Panc1 (cell line): ENCODE data around the gene ABO. TPM values are rescaled to one million over a fixed set of nuclear protein-coding genes. Genes with fewer than 3 reads are reported as not detected.
"Not testable (repeated sequence)": the region's sequence is repeated elsewhere in the genome, so short reads cannot be mapped to it uniquely, and the experiment has no call there.

Experiments used
- ATAC-seq: fragments of 200-7000 bp; cut with Tn5 transposase; 2 replicates; pipeline ENCODE4 v1.9.1; 2020; ENCODE audit warnings: mild to moderate bottlenecking, moderate library complexity
- BruUV-seq: library from RNA; stranded (reverse); fragments of 400-500 nt; replicated peaks from 2 replicates; lab custom pipeline; 2021; lab: Mats Ljungman, UMichigan
- CTCF ChIA-PET: fragments of 300-600 bp; sonication (Branson Sonifier 250); formaldehyde crosslinking; loops from one replicate; lab custom pipeline; 2022; ENCODE audit warnings: antibody characterized with exemption; lab: Charles Lee
- POLR2A ChIA-PET: fragments of 300-600 bp; sonication (Branson Sonifier 250); formaldehyde crosslinking; loops from one replicate; lab custom pipeline; 2022; ENCODE audit warnings: antibody characterized with exemption; lab: Charles Lee
- DNase-seq: peaks from one replicate; pipeline ENCODE4 v3.0.0-alpha.2; 2010; ENCODE audit warnings: low read depth, low spot score
- H3K27ac ChIP-seq: 2 replicates; pipeline ENCODE4 v1.5.1; 2011; ENCODE audit warnings: mild to moderate bottlenecking, low read length, inconsistent platforms
- H3K27me3 ChIP-seq: fragments of 200-500 bp; sonication (Bioruptor generic); 2 replicates; pipeline ENCODE4 v1.6.0; 2014; ENCODE audit warnings: low read length, inconsistent platforms; ENCODE audit not compliant: control insufficient read depth, insufficient read depth
- H3K36me3 ChIP-seq: fragments of 200-500 bp; sonication (Bioruptor generic); 2 replicates; pipeline ENCODE4 v1.5.1; 2014; ENCODE audit warnings: inconsistent platforms, mild to moderate bottlenecking, low read length, moderate library complexity; ENCODE audit not compliant: control insufficient read depth, insufficient read depth
- H3K4me1 ChIP-seq: 2 replicates; pipeline ENCODE4 v1.5.1; 2011; ENCODE audit warnings: inconsistent platforms, mild to moderate bottlenecking, low read length, moderate library complexity; ENCODE audit not compliant: control insufficient read depth, insufficient read depth
- H3K4me3 ChIP-seq, 2 experiments: 2 replicates each; pipeline ENCODE4 v1.5.1; 2011 to 2012; ENCODE audit warnings: low read depth in 2 of 2, low read length in 2 of 2, mild to moderate bottlenecking in 2 of 2, inconsistent platforms in 1 of 2, moderate library complexity in 1 of 2
- H3K9me3 ChIP-seq: fragments of 200-500 bp; sonication (Bioruptor generic); 2 replicates; pipeline ENCODE4 v1.5.1; 2014; ENCODE audit warnings: low read depth, mild to moderate bottlenecking, inconsistent platforms, low read length, moderate library complexity; ENCODE audit not compliant: control insufficient read depth, insufficient read depth
- POLR2AphosphoS5 ChIP-seq: IDR thresholded peaks from 2 replicates; pipeline ENCODE4 v1.6.1; 2012; ENCODE audit warnings: mild to moderate bottlenecking, low read depth, low read length, moderate library complexity
- REST ChIP-seq, 2 experiments: IDR thresholded peaks; 2 replicates each; pipeline ENCODE4 v1.6.1; 2011 to 2012; ENCODE audit warnings: low read depth in 2 of 2, control low read depth in 1 of 2, low read length in 1 of 2, mild to moderate bottlenecking in 1 of 2, moderate library complexity in 1 of 2; ENCODE audit not compliant: insufficient read depth in 1 of 2
- SIN3A ChIP-seq: IDR thresholded peaks from 2 replicates; pipeline ENCODE4 v1.6.1; 2012; ENCODE audit warnings: low read depth, mild to moderate bottlenecking, low read length, moderate library complexity, borderline replicate concordance; ENCODE audit not compliant: insufficient read depth
- TCF7L2 ChIP-seq: IDR thresholded peaks from 2 replicates; pipeline ENCODE4 v1.6.1; 2011; ENCODE audit warnings: mild to moderate bottlenecking, low read depth, low read length, inconsistent platforms
- in situ Hi-C: cut with HindIII; loops from 2 replicates; pipeline ENCODE4 v1.10.0; 2016; ENCODE audit warnings: low sequenced_read_pairs, low pct_unique_long_range_greater_than_20kb
- intact Hi-C: fragments of 100-400 bp; cut with micrococcal nuclease; formaldehyde crosslinking; loops from one replicate; pipeline ENCODE4 v1.10.0; 2022; ENCODE audit not compliant: unreplicated experiment
- total RNA-seq: library from RNA; stranded (reverse); gene quantifications from one replicate; pipeline ENCODE4 v1.2.1, GENCODE V29; 2021; ENCODE audit not compliant: unreplicated experiment
- TF ChIP-seq, protein P1 (sequence below): fragments of 450-650 bp; IDR thresholded peaks from 2 replicates; pipeline ENCODE4 v1.5.1; 2017; ENCODE audit warnings: mild to moderate bottlenecking

ABO gene
- total RNA-seq, 1 experiment from 2014 or later, result 0.10 TPM

DNA sequence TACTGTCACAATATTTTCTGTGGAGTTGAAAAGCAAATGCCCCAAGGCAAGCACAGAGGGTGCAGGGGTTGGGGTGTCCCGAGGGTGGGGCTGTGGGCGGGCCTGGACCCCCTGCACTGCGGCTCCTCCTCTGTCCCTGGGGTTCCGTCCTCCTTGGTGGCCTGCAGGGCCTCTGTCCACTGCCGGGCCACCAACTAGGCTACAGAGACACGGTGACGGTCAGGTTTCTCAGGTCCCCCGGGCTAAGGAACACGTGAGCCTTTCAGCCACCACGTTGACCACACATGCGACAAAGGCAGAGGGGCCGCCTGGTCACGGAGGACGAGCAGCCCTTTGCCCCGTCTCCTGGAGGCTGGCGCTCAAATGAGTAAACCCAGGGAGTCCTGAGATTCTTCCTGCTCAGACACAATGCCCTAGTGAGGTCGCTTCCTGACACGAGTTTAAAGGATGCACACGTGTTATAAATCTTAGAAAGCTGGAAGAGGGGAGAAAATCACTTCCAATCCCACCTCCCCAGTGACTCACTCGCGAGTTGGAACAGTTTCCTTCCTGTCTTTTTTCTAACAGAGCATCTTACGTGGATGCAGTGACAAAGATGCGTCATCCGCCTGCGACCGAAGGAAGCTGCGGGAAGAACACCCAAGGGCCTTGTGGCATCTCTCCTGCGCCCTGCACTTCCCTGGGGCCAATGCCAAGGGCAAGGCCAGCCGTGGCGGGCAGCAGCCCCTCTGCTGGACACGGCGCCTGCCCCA, 41.1 kb downstream of the ABO start:
- BruUV-seq, result no TSS peak
- no peaks in the 10 kb centered on the region for H3K27me3 ChIP-seq
- no peaks in the 10 kb centered on the region for H3K36me3 ChIP-seq
- H3K9me3 ChIP-seq, result no peaks in the 10 kb centered on the region
- H3K4me1 ChIP-seq, result no peaks in the 10 kb centered on the region
- in situ Hi-C loops (no loop called here), intact Hi-C loops (no loop called here)
- DNase-seq (no peak), ATAC-seq (no peak)
- H3K27ac ChIP-seq, result no peak overlapping the region
- ChIA-PET CTCF (no interaction called here), POLR2A (no interaction called here)
- TF ChIP-seq REST (IDR thresholded peaks at IDR 0.05; ENCODE audit: insufficient read depth in 1 of 2, low read depth in 2 of 2, low read length in 1 of 2) (no peak), POLR2AphosphoS5 (no peak), TCF7L2 (no peak), SIN3A (no peak)
- TF ChIP-seq, protein P1, sequence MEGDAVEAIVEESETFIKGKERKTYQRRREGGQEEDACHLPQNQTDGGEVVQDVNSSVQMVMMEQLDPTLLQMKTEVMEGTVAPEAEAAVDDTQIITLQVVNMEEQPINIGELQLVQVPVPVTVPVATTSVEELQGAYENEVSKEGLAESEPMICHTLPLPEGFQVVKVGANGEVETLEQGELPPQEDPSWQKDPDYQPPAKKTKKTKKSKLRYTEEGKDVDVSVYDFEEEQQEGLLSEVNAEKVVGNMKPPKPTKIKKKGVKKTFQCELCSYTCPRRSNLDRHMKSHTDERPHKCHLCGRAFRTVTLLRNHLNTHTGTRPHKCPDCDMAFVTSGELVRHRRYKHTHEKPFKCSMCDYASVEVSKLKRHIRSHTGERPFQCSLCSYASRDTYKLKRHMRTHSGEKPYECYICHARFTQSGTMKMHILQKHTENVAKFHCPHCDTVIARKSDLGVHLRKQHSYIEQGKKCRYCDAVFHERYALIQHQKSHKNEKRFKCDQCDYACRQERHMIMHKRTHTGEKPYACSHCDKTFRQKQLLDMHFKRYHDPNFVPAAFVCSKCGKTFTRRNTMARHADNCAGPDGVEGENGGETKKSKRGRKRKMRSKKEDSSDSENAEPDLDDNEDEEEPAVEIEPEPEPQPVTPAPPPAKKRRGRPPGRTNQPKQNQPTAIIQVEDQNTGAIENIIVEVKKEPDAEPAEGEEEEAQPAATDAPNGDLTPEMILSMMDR, result no peak
- no peak overlapping the region for H3K4me3 ChIP-seq

DNA sequence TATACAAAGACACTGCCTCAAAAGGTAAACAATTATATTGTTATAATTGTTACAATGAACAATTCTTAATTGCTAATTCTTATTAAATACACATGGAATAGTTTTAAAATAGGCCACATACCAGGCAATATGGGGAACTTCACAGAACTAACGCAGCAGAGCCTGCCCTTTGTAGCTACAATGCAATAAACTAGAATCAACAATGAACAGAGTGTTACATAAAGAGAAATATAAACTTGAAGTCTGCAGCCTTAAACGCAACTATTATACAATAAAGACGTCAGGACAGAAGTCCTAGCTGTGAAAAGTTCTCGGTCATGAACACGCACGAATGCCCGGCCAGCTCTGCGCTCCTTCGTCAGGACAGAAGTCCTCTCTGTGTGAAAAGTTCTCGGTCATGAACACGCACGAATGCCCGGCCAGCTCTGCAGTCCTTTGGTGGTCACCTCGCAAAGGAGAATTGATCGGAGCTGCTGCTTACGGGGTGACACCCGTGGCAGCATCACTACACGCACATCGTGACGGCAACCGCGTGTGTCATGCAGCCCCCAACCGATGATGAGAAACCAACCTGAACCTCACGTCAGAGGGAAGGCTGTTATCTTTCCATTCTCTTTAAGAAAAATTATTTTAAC, 43.0 kb downstream of the ABO start:
- H3K27me3 ChIP-seq, H3K4me1 ChIP-seq, CTCF ChIA-PET, H3K9me3 ChIP-seq, ATAC-seq, DNase-seq, in situ Hi-C loops, BruUV-seq, intact Hi-C loops, H3K36me3 ChIP-seq, POLR2A ChIA-PET, H3K27ac ChIP-seq, H3K4me3 ChIP-seq: not testable (repeated sequence)

DNA sequence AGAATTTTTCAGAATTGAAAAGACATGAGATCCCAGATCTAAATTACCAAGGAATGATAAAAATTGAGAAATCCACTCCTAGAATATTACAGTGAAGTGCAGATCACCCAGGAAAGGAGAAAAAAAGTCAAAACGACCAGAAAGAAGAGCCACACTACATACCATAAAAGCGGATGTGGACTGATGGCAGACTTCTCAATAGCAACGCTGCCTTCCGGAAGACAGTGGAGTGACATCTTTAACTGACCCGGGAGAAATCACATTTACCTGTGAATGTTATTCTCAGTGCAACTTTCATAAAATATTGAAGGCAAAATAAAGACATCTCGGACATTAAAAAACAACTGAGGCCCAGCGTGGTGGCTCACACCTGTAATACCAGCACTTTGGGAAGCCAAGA, 44.5 kb downstream of the ABO start:
- in situ Hi-C loops, H3K4me3 ChIP-seq, H3K4me1 ChIP-seq, H3K36me3 ChIP-seq, POLR2A ChIA-PET, H3K27ac ChIP-seq, BruUV-seq, H3K9me3 ChIP-seq, DNase-seq, H3K27me3 ChIP-seq, ATAC-seq, intact Hi-C loops: not testable (repeated sequence)
- CTCF ChIA-PET, result interaction anchor here (0.7 kb wide), 1 partner anchor 42 kb away, joined by 3 read pairs; no protein-coding TSS in a partner anchor
